NCI-H510A (cell line): ENCODE data around the gene GALNT15.

Experiments used
- DNase-seq: peaks from one replicate; lab custom pipeline; 2025; lab: John Stamatoyannopoulos, UW

GALNT15 gene

DNA sequence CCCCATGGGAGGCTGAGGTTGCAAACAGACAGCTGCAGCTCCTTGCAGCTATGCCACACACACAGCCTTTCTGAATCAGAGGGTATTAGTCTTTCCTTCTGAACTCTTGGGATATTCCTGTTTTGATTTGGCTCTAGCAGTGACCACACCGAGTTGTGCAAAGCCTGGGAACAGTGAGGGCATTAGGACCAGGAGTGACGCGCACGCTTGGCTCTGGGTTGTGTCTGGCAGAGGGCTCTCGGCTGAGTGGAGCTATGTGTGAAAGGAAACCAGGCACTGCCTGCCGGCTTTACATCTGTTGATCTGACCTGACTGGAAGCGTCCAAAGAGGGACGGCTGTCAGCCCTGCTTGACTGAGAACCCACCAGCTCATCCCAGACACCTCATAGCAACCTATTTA lies at the start of gene GALNT15:
TSS of gene GALNT15 (plus strand) at position 292 of the 400 bp plus-strand sequence. CDS start 472 bp downstream, outside the sequence.
- DNase-seq: no peak

- DNase-seq: no peak
Observed at GRCh38 chr3:16126634-16127033, 47.8 kb upstream of the GALNT15 start.

DNA sequence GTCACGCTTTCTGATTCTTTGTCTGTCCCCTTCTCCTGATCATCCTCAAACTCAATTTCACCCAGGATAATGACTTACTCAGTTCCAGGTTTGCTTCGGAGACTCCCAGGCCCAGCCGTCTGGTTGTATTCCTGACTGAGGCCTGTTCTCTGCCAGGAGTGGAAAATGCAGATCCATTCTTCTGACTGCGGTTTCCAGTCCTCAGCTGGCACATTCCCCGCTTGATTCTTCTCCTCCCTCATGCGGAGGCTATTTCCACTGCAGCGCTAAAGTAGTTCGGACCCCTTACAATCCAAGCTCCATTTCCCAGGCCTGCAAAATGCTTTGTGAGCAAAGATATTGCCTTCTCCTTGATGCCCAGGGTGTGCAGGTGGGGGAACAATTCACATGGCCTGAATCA lies 47.2 kb upstream of the GALNT15 start:
- no peak for DNase-seq

- no peak for DNase-seq
Observed at GRCh38 chr3:16130066-16130465, 44.4 kb upstream of the GALNT15 start.

- no peak for DNase-seq
Observed at GRCh38 chr3:16132190-16132589, 42.3 kb upstream of the GALNT15 start.

GRCh38 chr3:16132928-16133327 lies 41.6 kb upstream of the GALNT15 start:
- no peak for DNase-seq

DNA sequence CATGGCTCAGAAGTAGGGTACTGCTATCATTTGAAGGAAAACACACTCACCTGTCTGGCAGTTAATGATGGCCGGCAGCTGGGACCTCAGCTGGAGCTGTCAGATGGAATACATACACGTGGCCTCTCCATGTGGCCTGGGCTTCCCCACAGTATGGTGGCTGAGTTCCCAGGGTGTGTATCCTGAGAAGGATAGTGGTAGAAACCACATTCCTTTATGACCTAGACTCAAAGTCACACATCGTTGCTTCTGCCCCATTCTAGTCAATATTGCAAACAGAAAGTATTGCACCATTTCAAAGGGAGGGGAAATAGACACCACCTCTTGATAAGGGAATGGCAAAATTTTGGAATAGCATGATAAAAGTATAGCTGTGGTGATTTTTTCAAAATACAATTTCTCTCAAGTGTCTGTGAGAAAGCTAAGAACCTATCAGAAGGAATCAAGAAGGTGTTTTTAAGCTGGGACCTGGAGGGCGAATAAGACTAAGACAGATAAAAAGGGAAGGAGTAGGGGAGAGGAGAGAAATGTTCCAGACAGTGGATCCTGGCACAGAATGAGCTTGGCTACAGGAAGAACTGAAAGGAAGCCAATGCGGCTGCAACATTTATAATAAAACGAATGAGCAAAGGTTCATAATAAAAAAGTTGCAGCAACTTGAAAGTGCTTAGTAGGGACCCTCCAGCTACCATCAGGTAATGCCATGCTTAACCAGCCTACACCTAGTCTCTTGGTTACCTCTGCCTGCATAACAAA lies 40.1 kb upstream of the GALNT15 start:
- no peak for DNase-seq

GRCh38 chr3:16136055-16136454 lies 38.4 kb upstream of the GALNT15 start:
- DNase-seq: no peak

DNA sequence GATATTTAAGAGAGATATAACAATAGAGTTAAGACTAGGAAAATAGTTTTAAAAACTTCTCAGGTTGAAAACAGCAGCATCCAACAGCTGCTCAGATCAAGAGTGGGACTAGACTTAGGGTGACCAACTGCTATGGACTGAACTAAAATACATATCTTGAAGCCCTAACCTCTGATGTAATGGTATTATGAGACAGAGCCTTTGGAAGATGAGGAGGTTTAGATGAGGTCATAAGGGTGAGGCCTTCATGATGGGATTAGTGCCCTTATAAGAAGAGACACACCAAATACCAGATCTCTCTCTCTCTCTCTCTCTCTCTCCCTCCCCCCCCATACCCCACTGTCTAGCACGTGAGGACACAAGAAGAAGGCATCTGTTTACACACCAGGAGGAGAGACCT lies 37.4 kb upstream of the GALNT15 start:
- DNase-seq: no peak

DNA sequence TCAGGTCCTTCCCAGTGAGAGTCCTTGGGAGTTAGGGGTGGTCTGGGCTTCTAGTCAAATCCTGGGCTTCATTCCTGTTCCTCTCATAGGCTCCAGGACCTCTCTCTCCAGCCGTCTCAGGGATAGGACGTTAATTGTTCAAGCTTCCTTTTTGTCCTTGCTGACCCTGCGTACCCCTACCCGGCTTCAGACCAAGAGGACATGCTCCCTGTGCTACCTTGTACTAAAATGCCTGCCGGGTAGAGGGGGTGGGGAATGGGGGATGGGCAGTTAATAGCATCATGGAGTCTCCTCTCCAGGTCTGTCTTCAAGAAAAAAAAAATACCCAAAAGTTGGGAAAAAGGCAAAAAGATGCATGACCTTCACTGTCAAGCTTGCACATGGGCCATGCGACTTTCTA lies 36.5 kb upstream of the GALNT15 start:
- no peak for DNase-seq

- DNase-seq: no peak
Observed at GRCh38 chr3:16140116-16140893, 34.2 kb upstream of the GALNT15 start.

DNA sequence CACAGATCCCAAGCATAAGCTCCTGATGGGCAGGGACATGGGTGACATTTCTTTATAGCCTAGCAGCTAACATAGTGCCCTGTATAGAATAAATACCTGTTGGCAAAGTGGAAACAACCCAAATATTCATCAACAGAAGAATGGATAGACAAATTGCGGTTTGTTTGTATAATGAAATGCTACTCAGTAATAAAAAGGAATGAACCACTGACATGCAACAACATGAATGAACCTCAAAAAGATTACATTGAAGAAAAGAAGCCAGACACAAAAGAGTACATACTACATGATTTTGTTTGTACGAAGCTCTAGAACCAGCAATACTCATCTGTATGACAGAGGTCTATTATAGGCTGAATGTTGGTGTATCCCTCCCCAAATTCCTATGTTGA lies 33.6 kb upstream of the GALNT15 start:
- DNase-seq: no peak

DNA sequence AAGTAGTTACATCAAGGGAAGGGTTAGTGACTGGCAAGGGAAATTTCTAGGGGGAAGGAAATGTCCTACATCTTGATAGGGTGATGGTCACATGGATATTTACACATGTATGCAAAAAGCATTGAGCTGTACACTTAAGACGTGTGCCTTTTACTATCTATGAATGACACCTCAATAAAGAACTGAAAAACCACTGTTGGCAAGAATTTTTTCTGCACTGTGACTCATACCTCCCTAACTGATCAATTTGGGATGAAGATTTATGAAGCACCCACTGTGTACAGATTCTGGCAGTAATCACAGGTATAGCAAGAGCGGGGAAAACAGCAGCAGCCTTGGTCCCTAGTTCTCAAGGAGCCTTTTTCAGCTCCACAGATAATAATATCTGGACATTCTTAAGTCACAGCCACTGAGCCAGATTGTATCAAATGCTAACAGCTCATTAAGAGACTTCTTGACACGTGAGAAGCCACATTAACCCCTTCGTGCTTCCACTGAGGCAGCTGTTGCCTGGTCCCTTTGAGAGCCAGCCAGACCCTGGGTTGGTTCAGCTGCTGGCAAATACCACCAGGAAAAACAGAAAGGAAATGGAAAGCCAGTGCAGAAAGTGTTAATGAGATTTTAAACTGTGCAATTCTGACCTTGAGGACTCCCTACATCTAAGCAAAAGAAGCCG lies 32.0 kb upstream of the GALNT15 start:
- DNase-seq: no peak

GRCh38 chr3:16143861-16144447 lies 30.5 kb upstream of the GALNT15 start:
- no peak for DNase-seq

DNA sequence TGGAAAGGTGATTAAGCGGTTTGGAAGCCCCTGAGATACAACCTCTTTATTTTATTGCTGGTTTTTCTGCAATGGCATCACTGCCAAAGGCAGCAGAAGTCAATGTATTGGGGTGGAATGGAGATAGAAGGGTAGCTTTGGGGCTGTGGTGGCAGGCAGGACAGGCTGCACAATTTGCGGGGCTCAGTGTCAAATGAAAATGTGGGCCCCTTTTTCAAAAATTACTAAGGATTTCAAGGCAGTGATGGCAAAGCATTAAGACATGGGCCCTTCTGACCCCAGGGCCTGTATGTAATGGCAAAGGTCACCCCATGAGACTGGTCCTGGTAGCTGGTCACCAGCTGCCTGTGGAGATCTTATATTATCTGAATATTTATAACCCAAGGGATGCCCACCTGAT lies 29.3 kb upstream of the GALNT15 start:
- DNase-seq: no peak

DNA sequence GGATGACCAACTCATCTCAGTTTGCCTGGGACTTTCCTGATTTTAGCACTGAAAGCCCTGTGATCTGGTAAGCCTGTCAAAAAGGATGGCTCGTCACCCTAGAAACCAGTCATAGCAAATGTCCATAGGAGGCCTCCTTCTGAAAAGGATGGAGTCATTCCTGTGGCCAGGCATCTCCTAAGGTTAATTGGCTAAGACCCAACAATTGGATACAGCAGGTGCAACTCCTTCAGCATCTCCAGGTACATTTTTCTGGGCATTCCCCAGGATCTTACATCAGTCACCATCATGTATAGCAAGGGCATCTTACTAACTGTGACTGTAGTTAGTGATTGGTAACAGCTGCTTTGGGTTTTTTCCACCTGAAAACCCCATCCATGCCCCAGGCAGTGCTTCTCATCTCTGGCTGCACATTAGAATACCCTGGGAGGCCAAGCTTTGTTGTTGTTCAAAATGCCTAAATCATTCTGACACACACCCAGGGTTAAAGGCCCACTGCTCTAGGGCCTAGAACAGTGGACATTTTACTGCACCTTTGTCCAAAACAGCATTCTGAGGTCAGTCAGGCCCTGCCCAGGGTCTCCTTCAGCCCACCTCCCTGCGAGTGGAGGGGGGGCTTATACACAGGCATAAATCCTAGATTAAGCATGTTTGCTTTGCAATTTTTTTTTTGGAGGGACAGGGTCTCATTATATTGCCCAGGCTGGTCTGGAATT lies 28.3 kb upstream of the GALNT15 start:
- no peak for DNase-seq

GRCh38 chr3:16147220-16147994 lies 27.1 kb upstream of the GALNT15 start:
- DNase-seq: no peak

- no peak for DNase-seq
Observed at GRCh38 chr3:16148213-16148612, 26.3 kb upstream of the GALNT15 start.

GRCh38 chr3:16148783-16149182 lies 25.7 kb upstream of the GALNT15 start:
- no peak for DNase-seq

GRCh38 chr3:16150285-16150684 lies 24.2 kb upstream of the GALNT15 start:
- DNase-seq: no peak

- DNase-seq: no peak
Observed at GRCh38 chr3:16151109-16151508, 23.4 kb upstream of the GALNT15 start.
